ENCODE measurements around the gene DIAPH2. TPM values are rescaled to one million over a fixed set of nuclear protein-coding genes. Genes with fewer than 3 reads are reported as not detected.

Gene DIAPH2
- total RNA-seq, 4 donors from 2014 or later = 39.5 to 61.0 (median 56.5) TPM

DNA sequence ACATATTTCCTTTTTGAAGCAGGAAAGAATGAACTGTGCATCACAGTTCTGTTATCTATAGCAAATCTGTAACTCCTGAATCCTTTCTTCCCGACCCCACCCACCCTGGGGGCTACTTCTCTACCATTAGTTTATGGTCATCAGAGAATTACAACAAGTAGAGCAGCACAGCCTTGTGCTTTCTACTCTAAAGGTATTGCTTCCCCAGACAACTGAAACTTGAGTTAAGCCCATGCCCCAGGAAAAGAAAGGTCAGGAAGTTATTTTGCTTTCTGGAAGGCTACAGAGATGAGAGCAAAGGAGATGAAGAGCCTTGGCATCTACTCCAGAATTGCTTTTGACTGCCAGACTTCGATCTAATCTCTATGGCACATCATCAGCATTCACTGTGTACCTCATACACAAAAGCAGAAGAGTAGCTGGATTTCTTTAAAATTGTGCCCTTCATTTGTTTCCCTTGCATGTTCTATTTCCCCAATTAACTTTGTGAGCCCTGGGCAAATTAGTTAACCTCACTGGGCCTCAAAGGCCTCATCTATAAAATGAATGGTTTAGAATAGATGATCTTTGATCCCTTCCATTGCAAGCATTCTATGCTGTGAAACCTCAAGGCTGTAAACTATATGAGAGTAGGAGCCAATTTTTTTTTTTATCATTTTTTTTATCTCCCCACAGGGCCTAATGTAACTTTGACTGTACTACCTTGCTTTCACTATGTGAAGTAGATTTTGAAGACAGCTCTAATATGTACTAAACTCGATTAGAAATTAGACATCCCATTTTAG lies 794.7 kb downstream of the DIAPH2 start:
- in situ Hi-C loops (cut with MboI; ENCODE audit: low pct_ligation_motif_present in 1 of 4, low pct_unique_long_range_greater_than_20kb in 1 of 4, low sequenced_read_pairs in 3 of 4) (no loop called here), intact Hi-C loops (cut with DNase I; ENCODE audit: low total_unique reads) (no loop called here)
- WGBS, 2 donors (ENCODE audit: low coverage in 1 of 2) = 44 to 57% methylated on average over 1 to 3 of the region's 3 CpGs

DNA sequence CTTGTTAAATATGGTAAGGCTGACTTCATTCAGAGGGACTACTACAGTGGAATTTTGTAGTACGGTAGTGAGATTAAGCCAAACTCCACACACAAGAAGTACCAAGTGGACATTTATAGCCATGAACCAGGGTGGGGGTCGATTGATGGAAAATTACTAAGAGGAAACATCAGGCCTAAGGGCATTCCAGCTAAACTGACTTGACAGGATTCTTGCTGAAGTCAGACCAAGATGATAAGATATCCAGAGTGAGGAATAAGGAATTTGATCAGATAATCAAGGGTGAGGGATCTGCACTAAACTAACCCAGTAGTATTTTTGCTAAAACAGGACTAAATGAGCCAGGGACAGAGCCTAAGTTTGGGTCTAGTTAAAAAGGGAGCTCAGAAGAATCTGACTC lies 796.6 kb downstream of the DIAPH2 start:
- intact Hi-C loops (cut with DNase I; ENCODE audit: low total_unique reads) (no loop called here), in situ Hi-C loops (cut with MboI; ENCODE audit: low pct_ligation_motif_present in 1 of 4, low pct_unique_long_range_greater_than_20kb in 1 of 4, low sequenced_read_pairs in 3 of 4) (no loop called here)
- Histone ChIP-seq H3K9me3 (no peaks in the 10 kb centered on the region), H3K27ac (no peak overlapping the region), H3K4me3 (no peak overlapping the region), H3K4me1 (no peaks in the 10 kb centered on the region), H3K27me3 (no peaks in the 10 kb centered on the region), H3K36me3 (no peaks in the 10 kb centered on the region)
- TF ChIP-seq POLR2A (IDR thresholded peaks at IDR 0.05) = no peak
- TF ChIP-seq EP300 (IDR thresholded peaks at IDR 0.05; ENCODE audit: low read depth) = no peak
- TF ChIP-seq, protein P1, sequence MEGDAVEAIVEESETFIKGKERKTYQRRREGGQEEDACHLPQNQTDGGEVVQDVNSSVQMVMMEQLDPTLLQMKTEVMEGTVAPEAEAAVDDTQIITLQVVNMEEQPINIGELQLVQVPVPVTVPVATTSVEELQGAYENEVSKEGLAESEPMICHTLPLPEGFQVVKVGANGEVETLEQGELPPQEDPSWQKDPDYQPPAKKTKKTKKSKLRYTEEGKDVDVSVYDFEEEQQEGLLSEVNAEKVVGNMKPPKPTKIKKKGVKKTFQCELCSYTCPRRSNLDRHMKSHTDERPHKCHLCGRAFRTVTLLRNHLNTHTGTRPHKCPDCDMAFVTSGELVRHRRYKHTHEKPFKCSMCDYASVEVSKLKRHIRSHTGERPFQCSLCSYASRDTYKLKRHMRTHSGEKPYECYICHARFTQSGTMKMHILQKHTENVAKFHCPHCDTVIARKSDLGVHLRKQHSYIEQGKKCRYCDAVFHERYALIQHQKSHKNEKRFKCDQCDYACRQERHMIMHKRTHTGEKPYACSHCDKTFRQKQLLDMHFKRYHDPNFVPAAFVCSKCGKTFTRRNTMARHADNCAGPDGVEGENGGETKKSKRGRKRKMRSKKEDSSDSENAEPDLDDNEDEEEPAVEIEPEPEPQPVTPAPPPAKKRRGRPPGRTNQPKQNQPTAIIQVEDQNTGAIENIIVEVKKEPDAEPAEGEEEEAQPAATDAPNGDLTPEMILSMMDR (IDR thresholded peaks at IDR 0.05) = no peak
- no peak for TF ChIP-seq POLR2AphosphoS5 (IDR thresholded peaks at IDR 0.05)
- DNase-seq = no peak
- 58 to 79% methylated on average over 2 of the region's 2 CpGs for WGBS, 2 donors (ENCODE audit: low coverage in 1 of 2)

More for the DNA sequence above, 794.7 kb downstream of the DIAPH2 start:
- H3K4me1 ChIP-seq = no peaks in the 10 kb centered on the region
- H3K27ac ChIP-seq = peak overlapping the region in 1 of 4 donors; percentile 9
- TF ChIP-seq EP300 (IDR thresholded peaks at IDR 0.05; ENCODE audit: low read depth) = no peak
- no peak for TF ChIP-seq POLR2AphosphoS5 (IDR thresholded peaks at IDR 0.05)
- no peak for TF ChIP-seq POLR2A (IDR thresholded peaks at IDR 0.05)
- TF ChIP-seq, protein P1 (IDR thresholded peaks at IDR 0.05) = no peak
- no peak overlapping the region for H3K4me3 ChIP-seq
- no peaks in the 10 kb centered on the region for H3K36me3 ChIP-seq
- no peak for DNase-seq
- H3K27me3 ChIP-seq = no peaks in the 10 kb centered on the region
- no peaks in the 10 kb centered on the region for H3K9me3 ChIP-seq

DNA sequence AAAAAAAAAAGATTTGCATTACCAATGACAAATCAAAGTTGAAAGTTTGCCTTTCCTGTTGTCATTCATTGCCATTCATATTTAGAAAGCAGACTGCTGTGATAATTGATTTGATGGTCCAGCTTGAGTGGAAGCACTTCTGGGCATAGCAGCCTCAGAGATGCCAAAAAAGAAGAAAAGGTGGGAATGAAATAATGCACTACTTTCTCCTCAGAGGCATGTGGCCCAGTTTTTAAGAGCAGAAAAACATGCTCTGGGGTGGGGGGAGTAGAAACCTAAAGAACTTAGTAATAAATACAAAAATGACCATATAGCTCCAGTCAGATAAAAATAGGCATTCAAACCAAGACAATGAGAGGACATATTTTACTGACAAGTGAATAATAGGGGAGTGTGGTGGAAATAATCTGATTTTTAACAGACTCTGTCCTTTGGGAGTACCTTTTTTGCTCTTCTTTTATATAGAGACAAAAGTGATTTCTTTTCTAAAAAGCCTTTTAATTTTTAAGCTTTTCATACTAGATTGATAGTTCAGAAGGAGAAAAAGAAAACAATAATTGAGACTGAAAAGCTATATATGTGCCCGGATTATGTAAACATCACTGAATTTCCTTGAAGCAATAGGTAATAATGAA lies 798.1 kb downstream of the DIAPH2 start:
- Histone ChIP-seq H3K9me3 (no peaks in the 10 kb centered on the region), H3K4me1 (no peaks in the 10 kb centered on the region), H3K4me3 (no peak overlapping the region), H3K36me3 (no peaks in the 10 kb centered on the region), H3K27ac (no peak overlapping the region), H3K27me3 (no peaks in the 10 kb centered on the region)
- 67% methylated on average over 1 of the region's 1 CpG for WGBS, 2 donors (ENCODE audit: low coverage in 1 of 2)
- no peak for DNase-seq
- TF ChIP-seq EP300 (IDR thresholded peaks at IDR 0.05; ENCODE audit: low read depth) (no peak), POLR2AphosphoS5 (IDR thresholded peaks at IDR 0.05) (no peak), POLR2A (IDR thresholded peaks at IDR 0.05) (no peak)
- TF ChIP-seq, protein P1 (IDR thresholded peaks at IDR 0.05) = no peak
- in situ Hi-C loops (cut with MboI; ENCODE audit: low pct_ligation_motif_present in 1 of 4, low pct_unique_long_range_greater_than_20kb in 1 of 4, low sequenced_read_pairs in 3 of 4) = no loop called here
- intact Hi-C loops (cut with DNase I; ENCODE audit: low total_unique reads) = no loop called here

DNA sequence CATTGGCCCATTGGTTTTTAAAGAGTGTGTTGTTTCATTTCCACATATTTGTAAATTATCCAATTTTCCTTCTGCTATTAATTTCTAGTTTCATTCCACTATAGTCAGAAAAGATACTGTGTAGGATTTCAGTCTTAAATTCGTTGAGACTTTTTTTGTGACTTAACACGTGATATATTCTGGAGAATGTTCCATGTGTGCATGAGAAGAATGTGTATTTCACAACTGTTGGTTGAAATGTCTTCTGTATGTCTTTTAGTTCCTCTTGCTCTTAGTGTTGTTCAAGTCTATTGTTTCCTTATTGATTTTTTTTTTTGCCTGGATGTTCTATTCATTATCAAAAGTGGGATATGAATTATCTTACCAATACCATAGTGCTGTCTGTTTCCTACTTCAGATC lies 806.0 kb downstream of the DIAPH2 start:
- no peak overlapping the region for H3K4me3 ChIP-seq

More for the DNA sequence above, 806.0 kb downstream of the DIAPH2 start:
- WGBS, 2 donors (ENCODE audit: low coverage in 1 of 2) = 90% methylated on average over 2 of the region's 2 CpGs
- Histone ChIP-seq H3K9me3 (no peaks in the 10 kb centered on the region), H3K27ac (no peak overlapping the region), H3K4me1 (no peaks in the 10 kb centered on the region), H3K36me3 (no peaks in the 10 kb centered on the region), H3K27me3 (no peaks in the 10 kb centered on the region)
- in situ Hi-C loops (cut with MboI; ENCODE audit: low pct_ligation_motif_present in 1 of 4, low pct_unique_long_range_greater_than_20kb in 1 of 4, low sequenced_read_pairs in 3 of 4) (no loop called here), intact Hi-C loops (cut with DNase I; ENCODE audit: low total_unique reads) (no loop called here)
- no peak for DNase-seq
- TF ChIP-seq POLR2AphosphoS5 (IDR thresholded peaks at IDR 0.05) (no peak), EP300 (IDR thresholded peaks at IDR 0.05; ENCODE audit: low read depth) (no peak), POLR2A (IDR thresholded peaks at IDR 0.05) (no peak)
- TF ChIP-seq, protein P1 (IDR thresholded peaks at IDR 0.05) = no peak
